IPS-18a (cell line): ENCODE results near the gene SFI1.

Experiments used
- H3K27ac ChIP-seq: one replicate; pipeline ENCODE4 v1.5.1; 2013; ENCODE audit warnings: low read length
- H3K27me3 ChIP-seq: one replicate; pipeline ENCODE4 v1.6.1; 2013; ENCODE audit warnings: mild to moderate bottlenecking, low read length; ENCODE audit not compliant: control insufficient read depth, insufficient read depth
- H3K36me3 ChIP-seq: one replicate; pipeline ENCODE4 v1.6.1; 2013; ENCODE audit warnings: low read depth, low read length; ENCODE audit not compliant: control insufficient read depth
- H3K4me1 ChIP-seq: one replicate; pipeline ENCODE4 v1.6.1; 2013; ENCODE audit warnings: low read depth, low read length; ENCODE audit not compliant: control insufficient read depth
- H3K4me3 ChIP-seq: one replicate; pipeline ENCODE4 v1.5.1; 2013; ENCODE audit warnings: low read length
- H3K9ac ChIP-seq: one replicate; pipeline ENCODE4 v1.6.1; 2013; ENCODE audit warnings: mild to moderate bottlenecking, low read length, moderate library complexity
- H3K9me3 ChIP-seq: one replicate; pipeline ENCODE4 v1.6.1; 2013; ENCODE audit warnings: low read depth, low read length; ENCODE audit not compliant: control insufficient read depth

The SFI1 gene

DNA sequence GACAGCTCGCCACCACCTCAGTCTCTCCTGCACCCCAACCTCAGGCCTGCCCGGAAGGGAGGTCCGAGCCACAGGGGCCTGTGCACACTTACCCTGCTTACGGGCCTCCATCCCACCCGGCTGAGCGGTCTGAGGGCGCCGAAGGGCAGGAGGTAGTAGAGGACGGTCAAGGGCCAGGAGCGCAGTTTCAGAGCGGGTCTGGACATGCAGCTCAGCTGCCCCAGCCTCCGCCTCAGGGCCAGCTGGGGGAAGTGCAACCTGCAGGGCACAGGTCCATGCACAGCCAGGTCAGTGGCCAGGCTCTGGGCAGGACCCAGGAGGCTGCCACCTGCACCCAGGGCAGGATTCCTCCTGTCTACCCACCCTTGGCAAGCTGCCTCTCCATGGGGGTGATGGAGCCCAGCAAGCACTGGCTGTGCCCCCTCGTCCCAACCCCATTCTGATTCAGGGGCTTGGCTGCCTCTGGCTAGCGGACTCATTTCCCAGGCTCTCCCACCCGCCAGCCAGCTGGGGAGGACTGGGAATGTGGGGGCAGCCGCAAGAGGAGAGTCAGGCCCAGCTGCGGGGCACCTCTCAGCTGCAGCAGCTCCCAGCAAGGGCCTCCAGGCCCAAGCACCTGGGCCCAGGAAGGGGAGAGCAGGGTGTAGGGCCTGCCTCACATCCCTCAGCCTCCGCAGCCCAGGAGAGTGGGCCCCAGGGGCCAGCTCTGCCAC lies 127.4 kb downstream of the SFI1 start:
- Histone ChIP-seq H3K4me1 (peaks cover 23% of the 10 kb centered on the region), H3K36me3 (peaks cover 17% of the 10 kb centered on the region), H3K9me3 (no peaks in the 10 kb centered on the region), H3K4me3 (no peak overlapping the region), H3K9ac (no peak overlapping the region), H3K27me3 (no peaks in the 10 kb centered on the region), H3K27ac (no peak overlapping the region)

GRCh38 chr22:31625257-31625640 lies 128.9 kb downstream of the SFI1 start:
- Histone ChIP-seq H3K4me1 (peaks cover 23% of the 10 kb centered on the region), H3K9ac (no peak overlapping the region), H3K9me3 (no peaks in the 10 kb centered on the region)

DNA sequence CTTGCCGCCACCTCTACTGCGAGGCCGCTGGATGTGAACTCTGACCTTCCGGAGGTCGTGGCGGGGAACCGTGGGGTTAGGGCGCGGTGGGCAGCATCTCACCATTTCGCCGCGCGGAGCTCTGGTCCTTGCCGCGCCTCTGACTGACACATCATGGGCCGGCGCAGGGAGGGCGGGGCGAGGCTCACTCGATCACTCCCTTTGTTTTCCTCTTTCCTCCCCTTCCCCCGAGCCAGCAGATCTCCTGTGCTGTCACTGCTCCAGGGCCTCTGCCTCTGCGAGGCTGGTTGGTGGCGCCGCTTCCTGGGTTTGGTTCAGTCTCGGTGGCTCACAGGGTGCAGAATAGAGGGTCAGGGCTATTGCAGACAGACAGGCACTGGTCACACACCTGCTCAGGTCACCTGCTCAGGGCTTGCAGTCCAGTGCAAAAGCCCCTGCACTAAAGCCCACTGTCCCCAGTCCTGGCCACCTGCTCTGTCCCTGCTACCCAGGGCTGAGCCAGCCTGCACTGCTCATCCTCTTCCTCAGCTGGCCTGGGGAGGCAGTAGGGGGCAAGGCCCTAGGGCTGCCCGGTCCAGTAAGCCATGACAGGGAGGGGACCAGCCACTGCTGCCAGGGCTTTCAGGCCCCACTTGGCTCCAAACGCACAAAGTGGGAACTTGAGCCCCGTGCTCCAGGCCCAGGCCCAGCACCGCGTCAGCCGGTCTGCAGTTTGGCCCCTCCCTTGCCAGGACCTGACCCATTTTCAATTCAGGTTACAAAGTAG lies 129.5 kb downstream of the SFI1 start:
- Histone ChIP-seq H3K9ac (no peak overlapping the region), H3K9me3 (no peaks in the 10 kb centered on the region), H3K27ac (no peak overlapping the region), H3K36me3 (peaks cover 6% of the 10 kb centered on the region), H3K4me3 (peak overlapping the region; percentile 29), H3K27me3 (no peaks in the 10 kb centered on the region), H3K4me1 (peaks cover 23% of the 10 kb centered on the region)

More at GRCh38 chr22:31625257-31625640, 128.9 kb downstream of the SFI1 start:
- Histone ChIP-seq H3K4me3 (peak overlapping the region; percentile 29), H3K27me3 (no peaks in the 10 kb centered on the region), H3K36me3 (peaks cover 6% of the 10 kb centered on the region), H3K27ac (no peak overlapping the region)

DNA sequence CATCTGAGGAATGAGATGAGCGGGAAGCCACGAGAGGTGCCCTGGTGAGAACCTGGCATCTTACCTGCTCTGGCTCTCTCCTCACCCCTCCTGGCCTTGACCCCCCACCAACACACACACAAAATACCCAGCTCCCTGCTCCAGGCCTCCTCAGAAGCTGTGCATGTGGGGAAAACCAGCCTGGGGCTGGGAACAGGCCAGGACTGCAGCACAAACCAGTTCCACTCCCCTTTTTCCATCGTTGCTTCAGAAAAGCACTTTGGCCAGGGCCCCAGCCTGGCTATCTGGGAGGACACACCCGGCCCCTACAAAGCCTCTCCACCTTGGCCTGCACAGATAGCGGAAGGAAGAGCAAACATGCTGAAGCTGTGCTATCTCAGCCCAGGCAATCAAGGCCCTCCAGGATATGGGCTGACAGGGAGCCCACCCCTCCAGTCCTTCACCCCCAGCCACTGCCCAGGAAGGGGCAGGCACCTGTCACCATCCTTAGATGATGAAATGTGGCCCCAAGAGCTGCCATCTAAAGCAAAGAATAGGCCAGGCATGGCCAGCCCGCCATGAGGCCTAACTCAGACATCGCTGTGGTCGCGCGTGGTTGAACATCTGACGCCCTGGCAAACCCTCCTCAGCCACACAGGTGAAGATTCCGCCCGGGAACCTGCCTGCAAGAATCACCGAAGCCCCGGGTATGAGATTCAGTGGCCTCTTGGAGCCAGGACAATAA lies 130.3 kb downstream of the SFI1 start:
- H3K4me3 ChIP-seq: no peak overlapping the region
- H3K4me1 ChIP-seq: peaks cover 23% of the 10 kb centered on the region
- no peaks in the 10 kb centered on the region for H3K9me3 ChIP-seq
- H3K9ac ChIP-seq: no peak overlapping the region
- H3K27ac ChIP-seq: no peak overlapping the region
- H3K27me3 ChIP-seq: no peaks in the 10 kb centered on the region
- peaks cover 2% of the 10 kb centered on the region for H3K36me3 ChIP-seq

DNA sequence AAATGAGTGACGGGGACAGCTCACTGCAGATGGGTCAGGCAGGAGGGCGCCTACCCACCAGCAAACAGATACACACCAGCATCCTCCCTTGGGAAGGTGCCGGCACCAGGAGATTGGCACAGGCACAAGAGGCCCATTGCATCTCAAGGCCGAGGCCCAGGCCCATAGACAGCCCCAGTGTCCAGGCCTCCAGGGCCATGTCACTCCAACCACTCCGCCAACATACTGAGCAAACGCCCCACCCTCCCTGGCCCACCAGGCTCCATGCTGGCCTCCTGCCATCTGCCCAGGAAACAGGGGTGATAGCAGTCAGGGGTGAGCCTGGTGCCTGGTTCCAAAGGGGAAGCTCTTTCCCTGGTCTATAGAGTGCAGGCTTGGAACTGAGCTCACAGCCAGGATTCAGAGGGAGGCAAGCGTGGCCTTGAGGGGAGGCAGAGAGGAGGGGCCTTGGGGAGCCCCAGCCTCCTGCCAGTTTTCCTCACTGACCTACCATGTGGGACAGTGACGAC lies 130.9 kb downstream of the SFI1 start:
- H3K9me3 ChIP-seq: no peaks in the 10 kb centered on the region
- H3K27ac ChIP-seq: no peak overlapping the region
- no peaks in the 10 kb centered on the region for H3K27me3 ChIP-seq
- no peak overlapping the region for H3K9ac ChIP-seq
- H3K4me3 ChIP-seq: no peak overlapping the region
- H3K4me1 ChIP-seq: peaks cover 23% of the 10 kb centered on the region
- peaks cover 2% of the 10 kb centered on the region for H3K36me3 ChIP-seq

- Histone ChIP-seq H3K36me3 (peaks cover 2% of the 10 kb centered on the region), H3K27ac (no peak overlapping the region), H3K4me1 (peaks cover 23% of the 10 kb centered on the region), H3K9me3 (no peaks in the 10 kb centered on the region), H3K9ac (no peak overlapping the region), H3K27me3 (no peaks in the 10 kb centered on the region), H3K4me3 (no peak overlapping the region)
These were observed 132.0 kb downstream of the SFI1 start for GRCh38 chr22:31628362-31628761.

DNA sequence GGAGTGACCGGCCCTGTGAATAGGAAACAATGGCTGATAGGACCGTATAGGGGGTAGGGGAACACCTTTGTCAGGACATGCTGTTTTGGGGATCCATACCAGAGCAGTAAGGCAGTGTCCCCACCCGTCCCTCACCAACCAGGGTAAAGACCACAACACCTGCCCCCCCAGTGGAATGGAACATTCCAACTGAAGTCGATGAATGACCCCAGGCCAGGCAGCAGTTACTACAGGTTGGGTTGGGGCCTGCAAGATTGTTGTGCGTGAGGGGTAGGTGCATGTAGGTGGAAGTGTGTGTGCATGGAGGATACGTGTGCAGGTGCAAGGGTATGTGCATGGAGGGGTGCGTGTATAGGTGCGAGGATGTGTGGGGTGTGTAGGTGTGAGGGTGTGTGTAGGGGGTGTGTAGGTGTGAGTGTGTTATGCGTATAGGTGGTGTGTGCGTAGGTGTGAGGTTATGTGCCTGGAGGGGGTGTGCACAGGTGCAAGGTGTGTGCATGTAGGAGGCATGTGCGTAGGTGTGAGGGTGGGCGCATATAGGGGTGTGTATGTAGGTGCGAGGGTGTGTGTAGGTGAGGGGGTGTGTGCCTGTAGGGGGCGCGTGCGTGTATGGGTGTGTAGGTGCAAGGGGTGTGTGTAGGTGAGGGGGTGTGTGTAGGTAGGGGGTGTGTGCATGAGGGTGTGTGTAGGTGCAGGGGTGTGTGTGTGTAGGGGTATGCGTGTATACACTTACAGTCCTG lies 132.8 kb downstream of the SFI1 start:
- H3K27ac ChIP-seq: no peak overlapping the region
- H3K36me3 ChIP-seq: peaks cover 2% of the 10 kb centered on the region
- no peaks in the 10 kb centered on the region for H3K9me3 ChIP-seq
- H3K4me3 ChIP-seq: no peak overlapping the region
- no peak overlapping the region for H3K9ac ChIP-seq
- H3K27me3 ChIP-seq: no peaks in the 10 kb centered on the region
- H3K4me1 ChIP-seq: peaks cover 23% of the 10 kb centered on the region

DNA sequence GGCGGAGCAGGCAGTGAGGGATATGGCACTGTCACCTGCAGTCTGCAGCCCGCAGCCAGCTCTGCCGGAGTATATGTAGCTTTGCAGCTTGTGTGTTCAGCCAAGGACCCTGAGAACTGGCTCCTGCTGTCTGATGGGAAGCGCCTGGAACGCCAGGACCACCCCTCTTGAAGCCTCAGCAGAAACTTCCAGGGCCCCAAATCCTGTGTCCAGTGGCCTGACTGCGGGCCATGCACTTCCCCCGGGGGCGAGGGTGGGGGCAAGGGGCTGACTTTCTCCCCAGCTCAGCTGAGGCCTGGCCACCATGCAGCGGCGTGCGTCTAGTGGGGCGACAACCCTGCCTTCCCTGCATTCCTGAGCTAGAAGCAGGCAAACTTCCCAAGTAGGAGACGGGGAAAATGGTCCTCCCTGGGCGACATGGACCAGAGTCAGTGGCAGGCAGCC lies 133.4 kb downstream of the SFI1 start:
- no peaks in the 10 kb centered on the region for H3K27me3 ChIP-seq
- H3K9ac ChIP-seq: peak overlapping the region; percentile 38
- H3K9me3 ChIP-seq: no peaks in the 10 kb centered on the region
- H3K4me1 ChIP-seq: peaks cover 19% of the 10 kb centered on the region
- H3K36me3 ChIP-seq: peaks cover 2% of the 10 kb centered on the region
- H3K27ac ChIP-seq: no peak overlapping the region
- peak overlapping the region; percentile 60 for H3K4me3 ChIP-seq

GRCh38 chr22:31630331-31631329 lies 134.3 kb downstream of the SFI1 start:
- Histone ChIP-seq H3K27me3 (no peaks in the 10 kb centered on the region), H3K9me3 (no peaks in the 10 kb centered on the region), H3K9ac (peak overlapping the region; percentile 38), H3K36me3 (peaks cover 2% of the 10 kb centered on the region), H3K4me1 (peaks cover 10% of the 10 kb centered on the region), H3K4me3 (peak overlapping the region; percentile 60), H3K27ac (no peak overlapping the region)

DNA sequence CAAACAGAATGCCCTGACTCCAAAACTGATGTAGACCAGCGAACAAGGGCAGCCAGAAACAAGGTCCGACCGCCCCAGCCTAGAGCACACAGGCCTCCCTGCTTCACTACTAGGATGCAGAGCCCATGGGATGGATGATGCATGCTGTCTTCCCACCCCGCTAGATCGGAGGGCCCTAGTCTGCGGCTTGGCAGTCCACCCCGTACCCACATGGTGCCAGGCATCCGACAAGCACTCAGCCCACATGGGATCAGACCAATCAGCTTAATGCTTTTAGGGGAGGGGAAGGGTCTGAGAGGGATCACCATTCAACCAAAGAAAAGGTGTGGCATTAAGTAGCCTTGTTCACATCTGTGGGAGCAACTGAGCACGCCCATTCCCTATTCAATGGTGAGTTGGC lies 135.1 kb downstream of the SFI1 start:
- H3K9ac ChIP-seq: no peak overlapping the region
- H3K36me3 ChIP-seq: peaks cover 2% of the 10 kb centered on the region
- peak overlapping the region; percentile 60 for H3K4me3 ChIP-seq
- peaks cover 3% of the 10 kb centered on the region for H3K4me1 ChIP-seq
- H3K9me3 ChIP-seq: no peaks in the 10 kb centered on the region
- H3K27ac ChIP-seq: no peak overlapping the region
- H3K27me3 ChIP-seq: no peaks in the 10 kb centered on the region
